ENCODE data around the gene PTPRK.

GRCh38 chr6:128310451-128310850 is 209.9 kb downstream of the PTPRK start:
- TF ChIP-seq POLR2A (IDR thresholded peaks at IDR 0.05; ENCODE audit: low read depth, low read length), result no peak
- TF ChIP-seq POLR2AphosphoS5 (IDR thresholded peaks at IDR 0.05; ENCODE audit: low read depth, low read length), result no peak
- TF ChIP-seq SPI1 (IDR thresholded peaks at IDR 0.05; ENCODE audit: low read depth, low read length), result no peak
- no peak for TF ChIP-seq TAF1 (IDR thresholded peaks at IDR 0.05; ENCODE audit: low read depth, low read length)

All from GM12891 (cell line).